ENCODE measurements around the gene E2F6. TPM values are rescaled to one million over a fixed set of nuclear protein-coding genes. Genes with fewer than 3 reads are reported as not detected.

The E2F6 gene
- total and polyA plus RNA-seq, 10 of the 15 experiments (the other 5 are each of a cell fraction or from before 2014, with no cell fraction given) = 4.2 to 15.5 (median 11.3) TPM

- H2AFZ ChIP-seq (ENCODE audit: control insufficient read depth, low read depth, low read length) = no peak overlapping the region
- SMC1A ChIA-PET (ENCODE audit: uncharacterized antibody, unreplicated experiment) = no interaction called here
- H3K4me1 ChIP-seq (ENCODE audit: control insufficient read depth, insufficient read depth, low read length) = peaks cover 26% of the 10 kb centered on the region
- ATAC-seq (no peak), DNase-seq (ENCODE audit: low read depth, low spot score) (no peak), FAIRE-seq (no peak)
- H3K27me3 ChIP-seq (replicated peaks in 1 of 2; ENCODE audit: control insufficient read depth in 2 of 2, insufficient read depth in 2 of 2, low read length in 1 of 2) = no peaks in the 10 kb centered on the region; a peak in 1 of 4 replicates
- in situ Hi-C loops (cut with MboI) = no loop called here
- CTCF ChIA-PET = interaction anchor here (1.1 to 1.9 kb wide), 3 partner anchors 18 to 88 kb away, joined by 3 to 6 read pairs (median 3); no protein-coding TSS in a partner anchor
- WGBS (ENCODE audit: insufficient coverage, insufficient replicate concordance, low lambda C conversion rate, missing lambda C conversion rate) = 62% methylated on average over 30 of the region's 30 CpGs
- TF ChIP-seq RFX5 (IDR thresholded peaks at IDR 0.05; ENCODE audit: low read depth, low read length) (no peak), SP1 (IDR thresholded peaks at IDR 0.05; ENCODE audit: low read depth, low read length) (no peak), FOS (IDR thresholded peaks at IDR 0.05; ENCODE audit: borderline replicate concordance, extremely low read depth, insufficient read length) (no peak)
- TF ChIP-seq, protein P1, sequence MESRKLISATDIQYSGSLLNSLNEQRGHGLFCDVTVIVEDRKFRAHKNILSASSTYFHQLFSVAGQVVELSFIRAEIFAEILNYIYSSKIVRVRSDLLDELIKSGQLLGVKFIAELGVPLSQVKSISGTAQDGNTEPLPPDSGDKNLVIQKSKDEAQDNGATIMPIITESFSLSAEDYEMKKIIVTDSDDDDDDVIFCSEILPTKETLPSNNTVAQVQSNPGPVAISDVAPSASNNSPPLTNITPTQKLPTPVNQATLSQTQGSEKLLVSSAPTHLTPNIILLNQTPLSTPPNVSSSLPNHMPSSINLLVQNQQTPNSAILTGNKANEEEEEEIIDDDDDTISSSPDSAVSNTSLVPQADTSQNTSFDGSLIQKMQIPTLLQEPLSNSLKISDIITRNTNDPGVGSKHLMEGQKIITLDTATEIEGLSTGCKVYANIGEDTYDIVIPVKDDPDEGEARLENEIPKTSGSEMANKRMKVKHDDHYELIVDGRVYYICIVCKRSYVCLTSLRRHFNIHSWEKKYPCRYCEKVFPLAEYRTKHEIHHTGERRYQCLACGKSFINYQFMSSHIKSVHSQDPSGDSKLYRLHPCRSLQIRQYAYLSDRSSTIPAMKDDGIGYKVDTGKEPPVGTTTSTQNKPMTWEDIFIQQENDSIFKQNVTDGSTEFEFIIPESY (IDR thresholded peaks at IDR 0.05) = no peak
- POLR2A ChIA-PET = no interaction called here
- H4K20me1 ChIP-seq (ENCODE audit: control insufficient read depth, insufficient read depth) = no peaks in the 10 kb centered on the region
- no peak overlapping the region for H3K4me3 ChIP-seq
- no peak overlapping the region for H3K4me2 ChIP-seq (ENCODE audit: control insufficient read depth, insufficient read depth)
- RAD21 ChIA-PET (ENCODE audit: unreplicated experiment) = no interaction called here
- intact Hi-C loops (cut with micrococcal nuclease; ENCODE audit: unreplicated experiment) = no loop called here
- no peaks in the 10 kb centered on the region for H3K9me3 ChIP-seq (replicated peaks; ENCODE audit: control insufficient read depth, insufficient read depth, low read length)
- no peaks in the 10 kb centered on the region for H3K79me2 ChIP-seq (ENCODE audit: control insufficient read depth, insufficient read depth, low read length)
- H3K9ac ChIP-seq (ENCODE audit: control insufficient read depth, insufficient read depth, low read length) = no peak overlapping the region
- H3K27ac ChIP-seq (ENCODE audit: control insufficient read depth, insufficient read depth) = no peak overlapping the region
- no peaks in the 10 kb centered on the region for H3K36me3 ChIP-seq (ENCODE audit: control insufficient read depth in 2 of 2, insufficient read depth in 2 of 2, low read length in 1 of 2)
- no TSS peak for BruUV-seq (replicated peaks)
Observed at GRCh38 chr2:11495844-11496681, 30.1 kb upstream of the E2F6 start.

DNA sequence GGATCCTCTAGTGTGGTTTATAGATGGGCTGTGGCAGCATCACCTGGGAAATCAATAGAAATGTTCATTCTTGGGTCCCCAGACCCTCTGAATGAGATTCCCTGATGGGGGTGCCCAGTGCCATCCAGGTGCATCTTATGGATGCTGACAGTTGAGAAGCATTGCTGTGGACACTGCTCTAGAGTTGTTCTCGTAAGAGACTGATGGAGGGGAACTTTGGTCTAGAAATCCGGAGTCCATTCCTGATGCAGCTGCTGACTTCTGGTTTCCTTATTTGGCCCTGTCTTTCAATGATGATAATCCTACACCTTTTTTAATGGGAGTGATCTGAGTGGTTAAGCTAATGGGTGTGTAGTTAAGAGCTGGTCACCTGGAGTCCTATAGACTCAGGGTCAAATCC is 28.3 kb upstream of the E2F6 start:
- intact Hi-C loops (cut with micrococcal nuclease; ENCODE audit: unreplicated experiment) (no loop called here), in situ Hi-C loops (cut with MboI) (no loop called here)
- H3K9ac ChIP-seq (ENCODE audit: control insufficient read depth, insufficient read depth, low read length) = no peak overlapping the region
- H3K4me3 ChIP-seq = no peak overlapping the region
- H3K4me2 ChIP-seq (ENCODE audit: control insufficient read depth, insufficient read depth) = no peak overlapping the region
- BruUV-seq (replicated peaks) = no TSS peak
- no peaks in the 10 kb centered on the region for H3K36me3 ChIP-seq (ENCODE audit: control insufficient read depth in 2 of 2, insufficient read depth in 2 of 2, low read length in 1 of 2)
- POLR2A ChIA-PET = no interaction called here
- SMC1A ChIA-PET (ENCODE audit: uncharacterized antibody, unreplicated experiment) = no interaction called here
- no peak overlapping the region for H2AFZ ChIP-seq (ENCODE audit: control insufficient read depth, low read depth, low read length)
- no peaks in the 10 kb centered on the region for H3K79me2 ChIP-seq (ENCODE audit: control insufficient read depth, insufficient read depth, low read length)
- RAD21 ChIA-PET (ENCODE audit: unreplicated experiment) = no interaction called here
- ATAC-seq (no peak), FAIRE-seq (no peak), DNase-seq (ENCODE audit: low read depth, low spot score) (no peak)
- no peak overlapping the region for H3K27ac ChIP-seq (ENCODE audit: control insufficient read depth, insufficient read depth)
- 89% methylated on average over 2 of the region's 2 CpGs for WGBS (ENCODE audit: insufficient coverage, insufficient replicate concordance, low lambda C conversion rate, missing lambda C conversion rate)
- H3K27me3 ChIP-seq (replicated peaks in 1 of 2; ENCODE audit: control insufficient read depth in 2 of 2, insufficient read depth in 2 of 2, low read length in 1 of 2) = no peaks in the 10 kb centered on the region; a peak in 1 of 4 replicates
- CTCF ChIA-PET = interaction anchor here (1.5 to 1.9 kb wide), 2 partner anchors 16 to 89 kb away, joined by 4 to 6 read pairs; no protein-coding TSS in a partner anchor
- H3K4me1 ChIP-seq (ENCODE audit: control insufficient read depth, insufficient read depth, low read length) = peaks cover 13% of the 10 kb centered on the region
- H4K20me1 ChIP-seq (ENCODE audit: control insufficient read depth, insufficient read depth) = no peaks in the 10 kb centered on the region
- no peak for TF ChIP-seq RFX5 (IDR thresholded peaks at IDR 0.05; ENCODE audit: low read depth, low read length)
- no peaks in the 10 kb centered on the region for H3K9me3 ChIP-seq (replicated peaks; ENCODE audit: control insufficient read depth, insufficient read depth, low read length)
